Measurements from ENCODE around the gene GPS2. TPM values are rescaled to one million over a fixed set of nuclear protein-coding genes. Genes with fewer than 3 reads are reported as not detected.

Gene GPS2
- total RNA-seq, 4 donors from 2014 or later, result 66.9 to 104 (median 82.5) TPM

DNA sequence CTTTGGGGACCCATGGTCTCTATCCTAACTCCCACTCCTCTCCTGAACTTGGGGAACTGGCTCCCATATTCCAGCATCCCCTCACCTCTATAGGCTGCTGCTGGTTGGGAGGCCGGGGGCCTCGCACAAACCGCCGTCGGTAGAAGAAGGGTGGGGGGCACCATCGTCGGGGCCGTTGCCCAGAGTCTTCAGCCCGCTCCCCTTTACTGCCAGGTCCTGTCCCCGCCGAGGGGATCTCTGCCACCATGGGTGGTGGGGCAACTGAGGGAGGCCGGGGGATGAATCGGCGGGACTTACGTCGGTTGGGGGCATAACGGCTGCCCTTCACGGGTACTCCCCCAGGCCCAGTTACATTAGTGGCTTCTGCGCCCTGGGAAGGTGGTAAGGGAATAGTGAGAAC, 25.0 kb downstream of the GPS2 start:
- WGBS, 2 donors (ENCODE audit: low coverage in 1 of 2), result 80% methylated on average over 1 of the region's 19 CpGs; no CpG with 5 or more reads in 1 of the 2 donors
- no peak for ATAC-seq
- H3K4me1 ChIP-seq, result peaks cover 0 to 97% (median 27%) of the 10 kb centered on the region in 3 donors
- TF ChIP-seq, protein P1, sequence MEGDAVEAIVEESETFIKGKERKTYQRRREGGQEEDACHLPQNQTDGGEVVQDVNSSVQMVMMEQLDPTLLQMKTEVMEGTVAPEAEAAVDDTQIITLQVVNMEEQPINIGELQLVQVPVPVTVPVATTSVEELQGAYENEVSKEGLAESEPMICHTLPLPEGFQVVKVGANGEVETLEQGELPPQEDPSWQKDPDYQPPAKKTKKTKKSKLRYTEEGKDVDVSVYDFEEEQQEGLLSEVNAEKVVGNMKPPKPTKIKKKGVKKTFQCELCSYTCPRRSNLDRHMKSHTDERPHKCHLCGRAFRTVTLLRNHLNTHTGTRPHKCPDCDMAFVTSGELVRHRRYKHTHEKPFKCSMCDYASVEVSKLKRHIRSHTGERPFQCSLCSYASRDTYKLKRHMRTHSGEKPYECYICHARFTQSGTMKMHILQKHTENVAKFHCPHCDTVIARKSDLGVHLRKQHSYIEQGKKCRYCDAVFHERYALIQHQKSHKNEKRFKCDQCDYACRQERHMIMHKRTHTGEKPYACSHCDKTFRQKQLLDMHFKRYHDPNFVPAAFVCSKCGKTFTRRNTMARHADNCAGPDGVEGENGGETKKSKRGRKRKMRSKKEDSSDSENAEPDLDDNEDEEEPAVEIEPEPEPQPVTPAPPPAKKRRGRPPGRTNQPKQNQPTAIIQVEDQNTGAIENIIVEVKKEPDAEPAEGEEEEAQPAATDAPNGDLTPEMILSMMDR (IDR thresholded peaks at IDR 0.05), result no peak
- no peak for TF ChIP-seq POLR2A (IDR thresholded peaks at IDR 0.05)
- no peak for TF ChIP-seq EP300 (IDR thresholded peaks at IDR 0.05)
- TF ChIP-seq POLR2AphosphoS5 (IDR thresholded peaks at IDR 0.05), result no peak
- peak overlapping the region in 3 of 4 donors; percentile 83 to 98 (median 95) for H3K27ac ChIP-seq
- H3K27me3 ChIP-seq, result peaks cover 40% of the 10 kb centered on the region
- H3K9me3 ChIP-seq, result no peaks in the 10 kb centered on the region
- peaks cover 0 to 26% of the 10 kb centered on the region in 2 donors for H3K36me3 ChIP-seq
- H3K4me3 ChIP-seq, result no peak overlapping the region

DNA sequence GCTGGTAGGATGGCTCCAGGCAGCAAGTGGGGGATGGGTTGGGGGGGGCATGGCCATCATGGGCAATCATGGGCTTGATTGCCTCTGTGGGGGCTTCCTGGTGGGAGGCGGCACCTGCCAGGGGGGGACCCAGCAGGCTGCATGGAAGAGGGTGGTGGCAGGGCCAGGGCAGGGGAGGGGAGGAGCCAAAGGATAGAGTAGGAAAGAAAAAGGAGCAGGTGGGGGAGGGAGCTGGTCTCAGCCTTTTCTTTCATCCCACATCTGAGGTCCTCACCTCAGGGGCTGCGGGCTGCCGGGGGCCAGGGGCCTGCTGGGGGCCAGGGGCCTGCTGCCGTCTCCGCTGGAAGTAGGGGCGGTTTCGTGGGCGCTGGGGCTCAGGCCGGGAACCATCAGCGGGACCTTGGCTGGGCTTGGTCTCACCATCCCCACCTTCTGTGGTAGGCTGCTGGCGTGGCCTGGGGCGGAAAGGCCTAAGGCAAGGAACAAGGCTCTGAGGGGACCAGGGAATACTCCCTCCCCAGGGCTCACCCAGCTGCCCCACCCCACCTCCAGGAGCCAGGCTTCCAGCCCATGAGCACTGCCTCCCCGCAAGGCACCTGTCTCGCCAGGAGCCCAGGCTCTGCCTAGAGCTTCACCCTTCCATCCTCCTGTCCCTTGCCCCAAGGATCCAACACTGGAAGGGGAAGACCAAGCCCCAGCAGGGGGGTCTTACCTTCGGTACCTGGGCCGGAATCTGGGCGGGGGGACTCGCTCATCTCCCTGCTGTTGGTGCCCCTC, 25.7 kb downstream of the GPS2 start:
- H3K9me3 ChIP-seq, result no peaks in the 10 kb centered on the region
- peak; percentile 6 for ATAC-seq
- peaks cover 34% of the 10 kb centered on the region for H3K27me3 ChIP-seq
- 67% methylated on average over 3 of the region's 18 CpGs; no CpG with 5 or more reads in 1 of the 2 donors for WGBS, 2 donors (ENCODE audit: low coverage in 1 of 2)
- H3K4me3 ChIP-seq, result no peak overlapping the region
- H3K4me1 ChIP-seq, result peaks cover 0 to 97% (median 27%) of the 10 kb centered on the region in 3 donors
- TF ChIP-seq, protein P1 (IDR thresholded peaks at IDR 0.05), result no peak
- TF ChIP-seq POLR2AphosphoS5 (IDR thresholded peaks at IDR 0.05) (no peak), EP300 (IDR thresholded peaks at IDR 0.05) (no peak), POLR2A (IDR thresholded peaks at IDR 0.05) (no peak)
- H3K27ac ChIP-seq, result peak overlapping the region in 3 of 4 donors; percentile 83 to 98 (median 95)
- H3K36me3 ChIP-seq, result peaks cover 0 to 33% of the 10 kb centered on the region in 2 donors

DNA sequence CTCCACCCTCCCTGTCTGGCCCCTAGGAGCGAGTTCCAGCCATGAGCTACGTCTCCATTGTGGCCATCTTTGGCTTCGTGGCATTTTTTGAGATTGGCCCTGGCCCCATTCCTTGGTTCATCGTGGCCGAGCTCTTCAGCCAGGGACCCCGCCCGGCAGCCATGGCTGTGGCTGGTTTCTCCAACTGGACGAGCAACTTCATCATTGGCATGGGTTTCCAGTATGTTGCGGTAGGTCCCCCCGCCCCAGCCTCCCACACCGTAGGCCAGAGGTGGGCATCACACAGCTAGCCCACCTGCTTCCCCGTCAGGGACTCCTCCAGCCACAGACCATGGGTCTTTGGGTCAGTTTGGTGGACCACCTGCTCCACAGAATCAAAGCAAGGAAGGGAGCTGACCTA, 29.5 kb downstream of the GPS2 start:
- Histone ChIP-seq H3K4me3 (no peak overlapping the region), H3K27ac (peak overlapping the region in 3 of 4 donors; percentile 95 to 98 (median 98)), H3K36me3 (peaks cover 0 to 45% of the 10 kb centered on the region in 2 donors), H3K9me3 (no peaks in the 10 kb centered on the region), H3K27me3 (peaks cover 12% of the 10 kb centered on the region), H3K4me1 (peaks cover 0 to 95% (median 23%) of the 10 kb centered on the region in 3 donors)
- TF ChIP-seq POLR2AphosphoS5 (IDR thresholded peaks at IDR 0.05) (no peak), EP300 (IDR thresholded peaks at IDR 0.05) (no peak), POLR2A (IDR thresholded peaks at IDR 0.05) (no peak)
- TF ChIP-seq, protein P1 (IDR thresholded peaks at IDR 0.05), result no peak
- ATAC-seq, result no peak
- 60 to 73% methylated on average over 3 to 4 of the region's 12 CpGs for WGBS, 2 donors (ENCODE audit: low coverage in 1 of 2)

DNA sequence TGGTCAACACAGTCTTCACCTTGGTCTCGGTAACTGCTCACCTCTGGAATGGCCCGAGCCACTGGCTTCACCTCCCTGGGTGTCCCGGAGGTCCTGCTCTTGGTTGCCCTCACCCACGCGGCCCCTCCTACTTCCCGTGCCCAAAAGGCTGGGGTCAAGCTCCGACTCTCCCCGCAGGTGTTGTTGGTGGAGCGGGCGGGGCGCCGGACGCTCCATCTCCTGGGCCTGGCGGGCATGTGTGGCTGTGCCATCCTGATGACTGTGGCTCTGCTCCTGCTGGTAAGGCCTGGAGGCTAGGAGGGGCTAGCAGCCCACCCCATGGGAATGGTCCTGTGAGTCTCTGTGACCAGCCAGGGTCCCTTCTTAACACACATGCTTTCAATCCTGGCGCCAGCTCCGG, 30.2 kb downstream of the GPS2 start:
- no CpG with 5 or more reads among the region's 16 CpGs for WGBS, 2 donors (ENCODE audit: low coverage in 1 of 2)
- H3K27ac ChIP-seq, result peak overlapping the region in 3 of 4 donors; percentile 95 to 98 (median 98)
- no peak for ATAC-seq
- no peaks in the 10 kb centered on the region for H3K9me3 ChIP-seq
- H3K27me3 ChIP-seq, result peaks cover 4% of the 10 kb centered on the region
- peaks cover 0 to 94% (median 24%) of the 10 kb centered on the region in 3 donors for H3K4me1 ChIP-seq
- TF ChIP-seq EP300 (IDR thresholded peaks at IDR 0.05) (no peak), POLR2AphosphoS5 (IDR thresholded peaks at IDR 0.05) (no peak), POLR2A (IDR thresholded peaks at IDR 0.05) (no peak)
- TF ChIP-seq, protein P1 (IDR thresholded peaks at IDR 0.05), result no peak
- peak overlapping the region in 1 of 2 donors; percentile 86 for H3K4me3 ChIP-seq
- peaks cover 0 to 45% of the 10 kb centered on the region in 2 donors for H3K36me3 ChIP-seq
